Measurements from ENCODE around the gene ASB16. TPM values are rescaled to one million over a fixed set of nuclear protein-coding genes. Genes with fewer than 3 reads are reported as not detected.
A peak's percentile ranks its signal among the peaks of the same experiment; 100 is the strongest.

Gene ASB16
- total and polyA plus RNA-seq, 9 of the 15 experiments (the other 6 are each of a cell fraction or from before 2014, with no cell fraction given): 0.03 to 0.07 TPM; not detected in 7

DNA sequence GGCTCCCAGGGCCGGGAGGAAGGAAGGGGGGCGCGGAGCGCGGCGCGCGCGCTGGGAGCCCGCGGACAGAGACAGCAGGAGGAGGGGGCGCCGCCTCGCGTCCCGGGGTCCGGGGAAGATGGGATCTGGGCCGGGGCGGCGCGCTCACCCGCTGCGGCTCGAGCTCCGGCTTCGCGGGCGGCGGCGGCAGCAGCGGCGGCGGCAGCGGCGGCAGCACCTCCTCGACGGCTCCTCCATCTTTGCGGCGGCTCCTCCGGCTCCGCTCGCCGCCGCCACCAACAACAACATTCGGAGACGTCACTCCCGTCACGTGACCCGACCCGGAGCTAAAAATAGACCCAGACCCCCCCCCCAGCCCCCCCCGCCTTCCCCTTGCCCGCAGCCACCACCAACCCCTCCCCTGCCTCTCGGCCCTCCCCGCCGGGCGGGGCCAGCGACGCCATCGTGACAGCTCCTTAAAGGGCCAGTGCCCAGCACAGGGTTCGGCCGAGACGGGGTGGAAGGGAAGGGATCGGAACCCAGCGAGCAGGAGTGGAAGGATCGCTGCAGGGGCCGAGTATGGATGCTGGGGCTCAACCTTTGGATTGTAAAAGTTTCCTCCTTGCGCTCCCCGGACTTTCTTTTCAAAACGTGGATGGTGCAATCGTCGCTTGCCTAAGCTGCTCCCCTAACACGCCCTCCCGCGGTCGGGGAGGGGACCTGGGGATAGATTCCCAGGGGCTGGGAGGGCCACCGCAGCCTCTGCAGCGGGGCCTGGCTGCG lies 47.0 kb upstream of the ASB16 start, which contains the start of gene HDAC5 (continued):
- TF ChIP-seq GTF2E2 (tag; IDR thresholded peaks at IDR 0.05) (no peak), ERF (CRISPR knock-in tag; IDR thresholded peaks at IDR 0.05) (no peak), NCOR1 (IDR thresholded peaks at IDR 0.05) (peak; percentile 24), NEUROD1 (IDR thresholded peaks at IDR 0.05; ENCODE audit: borderline replicate concordance, low read depth, low read length, partially characterized antibody) (peak; percentile 72), TEAD1 (CRISPR knock-in tag; IDR thresholded peaks at IDR 0.05) (peak in 1 of 2 experiments; percentile 82; a peak in 2 of 4 replicates), RB1 (IDR thresholded peaks at IDR 0.05; ENCODE audit: low read depth) (peak; percentile 69)
- TF ChIP-seq, protein P1, sequence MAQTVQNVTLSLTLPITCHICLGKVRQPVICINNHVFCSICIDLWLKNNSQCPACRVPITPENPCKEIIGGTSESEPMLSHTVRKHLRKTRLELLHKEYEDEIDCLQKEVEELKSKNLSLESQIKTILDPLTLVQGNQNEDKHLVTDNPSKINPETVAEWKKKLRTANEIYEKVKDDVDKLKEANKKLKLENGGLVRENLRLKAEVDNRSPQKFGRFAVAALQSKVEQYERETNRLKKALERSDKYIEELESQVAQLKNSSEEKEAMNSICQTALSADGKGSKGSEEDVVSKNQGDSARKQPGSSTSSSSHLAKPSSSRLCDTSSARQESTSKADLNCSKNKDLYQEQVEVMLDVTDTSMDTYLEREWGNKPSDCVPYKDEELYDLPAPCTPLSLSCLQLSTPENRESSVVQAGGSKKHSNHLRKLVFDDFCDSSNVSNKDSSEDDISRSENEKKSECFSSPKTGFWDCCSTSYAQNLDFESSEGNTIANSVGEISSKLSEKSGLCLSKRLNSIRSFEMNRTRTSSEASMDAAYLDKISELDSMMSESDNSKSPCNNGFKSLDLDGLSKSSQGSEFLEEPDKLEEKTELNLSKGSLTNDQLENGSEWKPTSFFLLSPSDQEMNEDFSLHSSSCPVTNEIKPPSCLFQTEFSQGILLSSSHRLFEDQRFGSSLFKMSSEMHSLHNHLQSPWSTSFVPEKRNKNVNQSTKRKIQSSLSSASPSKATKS (CRISPR knock-in tag; IDR thresholded peaks at IDR 0.05): no peak
- TF ChIP-seq, protein P2, sequence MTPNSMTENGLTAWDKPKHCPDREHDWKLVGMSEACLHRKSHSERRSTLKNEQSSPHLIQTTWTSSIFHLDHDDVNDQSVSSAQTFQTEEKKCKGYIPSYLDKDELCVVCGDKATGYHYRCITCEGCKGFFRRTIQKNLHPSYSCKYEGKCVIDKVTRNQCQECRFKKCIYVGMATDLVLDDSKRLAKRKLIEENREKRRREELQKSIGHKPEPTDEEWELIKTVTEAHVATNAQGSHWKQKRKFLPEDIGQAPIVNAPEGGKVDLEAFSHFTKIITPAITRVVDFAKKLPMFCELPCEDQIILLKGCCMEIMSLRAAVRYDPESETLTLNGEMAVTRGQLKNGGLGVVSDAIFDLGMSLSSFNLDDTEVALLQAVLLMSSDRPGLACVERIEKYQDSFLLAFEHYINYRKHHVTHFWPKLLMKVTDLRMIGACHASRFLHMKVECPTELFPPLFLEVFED (CRISPR knock-in tag; conservative IDR thresholded peaks at IDR 0.05): no peak
- TF ChIP-seq, protein P3, sequence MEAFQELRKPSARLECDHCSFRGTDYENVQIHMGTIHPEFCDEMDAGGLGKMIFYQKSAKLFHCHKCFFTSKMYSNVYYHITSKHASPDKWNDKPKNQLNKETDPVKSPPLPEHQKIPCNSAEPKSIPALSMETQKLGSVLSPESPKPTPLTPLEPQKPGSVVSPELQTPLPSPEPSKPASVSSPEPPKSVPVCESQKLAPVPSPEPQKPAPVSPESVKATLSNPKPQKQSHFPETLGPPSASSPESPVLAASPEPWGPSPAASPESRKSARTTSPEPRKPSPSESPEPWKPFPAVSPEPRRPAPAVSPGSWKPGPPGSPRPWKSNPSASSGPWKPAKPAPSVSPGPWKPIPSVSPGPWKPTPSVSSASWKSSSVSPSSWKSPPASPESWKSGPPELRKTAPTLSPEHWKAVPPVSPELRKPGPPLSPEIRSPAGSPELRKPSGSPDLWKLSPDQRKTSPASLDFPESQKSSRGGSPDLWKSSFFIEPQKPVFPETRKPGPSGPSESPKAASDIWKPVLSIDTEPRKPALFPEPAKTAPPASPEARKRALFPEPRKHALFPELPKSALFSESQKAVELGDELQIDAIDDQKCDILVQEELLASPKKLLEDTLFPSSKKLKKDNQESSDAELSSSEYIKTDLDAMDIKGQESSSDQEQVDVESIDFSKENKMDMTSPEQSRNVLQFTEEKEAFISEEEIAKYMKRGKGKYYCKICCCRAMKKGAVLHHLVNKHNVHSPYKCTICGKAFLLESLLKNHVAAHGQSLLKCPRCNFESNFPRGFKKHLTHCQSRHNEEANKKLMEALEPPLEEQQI (IDR thresholded peaks at IDR 0.05): no peak
- TF ChIP-seq, protein P4, sequence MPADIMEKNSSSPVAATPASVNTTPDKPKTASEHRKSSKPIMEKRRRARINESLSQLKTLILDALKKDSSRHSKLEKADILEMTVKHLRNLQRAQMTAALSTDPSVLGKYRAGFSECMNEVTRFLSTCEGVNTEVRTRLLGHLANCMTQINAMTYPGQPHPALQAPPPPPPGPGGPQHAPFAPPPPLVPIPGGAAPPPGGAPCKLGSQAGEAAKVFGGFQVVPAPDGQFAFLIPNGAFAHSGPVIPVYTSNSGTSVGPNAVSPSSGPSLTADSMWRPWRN (IDR thresholded peaks at IDR 0.05; ENCODE audit: low read depth): no peak
- TF ChIP-seq, protein P5, sequence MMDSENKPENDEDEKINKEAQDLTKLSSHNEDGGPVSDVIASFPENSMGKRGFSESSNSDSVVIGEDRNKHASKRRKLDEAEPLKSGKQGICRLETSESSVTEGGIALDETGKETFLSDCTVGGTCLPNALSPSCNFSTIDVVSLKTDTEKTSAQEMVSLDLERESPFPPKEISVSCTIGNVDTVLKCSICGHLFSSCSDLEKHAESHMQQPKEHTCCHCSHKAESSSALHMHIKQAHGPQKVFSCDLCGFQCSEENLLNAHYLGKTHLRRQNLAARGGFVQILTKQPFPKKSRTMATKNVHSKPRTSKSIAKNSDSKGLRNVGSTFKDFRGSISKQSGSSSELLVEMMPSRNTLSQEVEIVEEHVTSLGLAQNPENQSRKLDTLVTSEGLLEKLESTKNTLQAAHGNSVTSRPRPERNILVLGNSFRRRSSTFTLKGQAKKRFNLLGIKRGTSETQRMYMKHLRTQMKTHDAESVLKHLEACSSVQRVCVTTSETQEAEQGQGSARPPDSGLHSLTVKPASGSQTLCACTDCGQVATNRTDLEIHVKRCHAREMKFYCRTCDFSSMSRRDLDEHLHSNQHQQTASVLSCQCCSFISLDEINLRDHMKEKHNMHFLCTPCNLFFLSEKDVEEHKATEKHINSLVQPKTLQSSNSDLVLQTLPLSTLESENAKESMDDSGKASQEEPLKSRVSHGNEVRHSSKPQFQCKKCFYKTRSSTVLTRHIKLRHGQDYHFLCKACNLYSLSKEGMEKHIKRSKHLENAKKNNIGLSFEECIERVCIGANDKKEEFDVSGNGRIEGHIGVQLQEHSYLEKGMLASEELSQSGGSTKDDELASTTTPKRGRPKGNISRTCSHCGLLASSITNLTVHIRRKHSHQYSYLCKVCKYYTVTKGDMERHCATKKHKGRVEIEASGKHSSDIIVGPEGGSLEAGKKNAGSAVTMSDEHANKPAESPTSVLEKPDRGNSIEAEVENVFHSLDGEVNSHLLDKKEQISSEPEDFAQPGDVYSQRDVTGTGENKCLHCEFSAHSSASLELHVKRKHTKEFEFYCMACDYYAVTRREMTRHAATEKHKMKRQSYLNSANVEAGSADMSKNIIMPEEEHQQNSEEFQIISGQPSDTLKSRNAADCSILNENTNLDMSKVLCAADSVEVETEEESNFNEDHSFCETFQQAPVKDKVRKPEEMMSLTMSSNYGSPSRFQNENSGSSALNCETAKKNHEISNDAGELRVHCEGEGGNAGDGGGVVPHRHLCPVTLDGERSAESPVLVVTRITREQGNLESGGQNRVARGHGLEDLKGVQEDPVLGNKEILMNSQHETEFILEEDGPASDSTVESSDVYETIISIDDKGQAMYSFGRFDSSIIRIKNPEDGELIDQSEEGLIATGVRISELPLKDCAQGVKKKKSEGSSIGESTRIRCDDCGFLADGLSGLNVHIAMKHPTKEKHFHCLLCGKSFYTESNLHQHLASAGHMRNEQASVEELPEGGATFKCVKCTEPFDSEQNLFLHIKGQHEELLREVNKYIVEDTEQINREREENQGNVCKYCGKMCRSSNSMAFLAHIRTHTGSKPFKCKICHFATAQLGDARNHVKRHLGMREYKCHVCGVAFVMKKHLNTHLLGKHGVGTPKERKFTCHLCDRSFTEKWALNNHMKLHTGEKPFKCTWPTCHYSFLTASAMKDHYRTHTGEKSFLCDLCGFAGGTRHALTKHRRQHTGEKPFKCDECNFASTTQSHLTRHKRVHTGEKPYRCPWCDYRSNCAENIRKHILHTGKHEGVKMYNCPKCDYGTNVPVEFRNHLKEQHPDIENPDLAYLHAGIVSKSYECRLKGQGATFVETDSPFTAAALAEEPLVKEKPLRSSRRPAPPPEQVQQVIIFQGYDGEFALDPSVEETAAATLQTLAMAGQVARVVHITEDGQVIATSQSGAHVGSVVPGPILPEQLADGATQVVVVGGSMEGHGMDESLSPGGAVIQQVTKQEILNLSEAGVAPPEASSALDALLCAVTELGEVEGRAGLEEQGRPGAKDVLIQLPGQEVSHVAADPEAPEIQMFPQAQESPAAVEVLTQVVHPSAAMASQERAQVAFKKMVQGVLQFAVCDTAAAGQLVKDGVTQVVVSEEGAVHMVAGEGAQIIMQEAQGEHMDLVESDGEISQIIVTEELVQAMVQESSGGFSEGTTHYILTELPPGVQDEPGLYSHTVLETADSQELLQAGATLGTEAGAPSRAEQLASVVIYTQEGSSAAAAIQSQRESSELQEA (IDR thresholded peaks at IDR 0.05; ENCODE audit: low read depth): no peak
